Hepatocyte (in vitro differentiated cells): ENCODE measurements around the gene ARID4B.

ENCODE experiments used
- CTCF ChIP-seq: fragments of 200-600 bp; sonication (generic); IDR thresholded peaks from 2 replicates; pipeline ENCODE4 v1.5.1; 2016; ENCODE audit warnings: antibody characterized with exemption, mild to moderate bottlenecking; ENCODE audit not compliant: poor library complexity
- EZH2 ChIP-seq: fragments of 200-600 bp; sonication (generic); IDR thresholded peaks from 2 replicates; pipeline ENCODE4 v1.6.1; 2016; ENCODE audit warnings: antibody characterized with exemption, mild to moderate bottlenecking, borderline replicate concordance

GRCh38 chr1:235375919-235376605, 48.1 kb upstream of the ARID4B start:
- TF ChIP-seq CTCF (no peak), EZH2 (no peak)
